CD4-positive, CD25-positive, alpha-beta regulatory T cell (primary cell): ENCODE results near the gene ZSCAN22. TPM values are rescaled to one million over a fixed set of nuclear protein-coding genes. Genes with fewer than 3 reads are reported as not detected.

ENCODE experiments used
- ATAC-seq, 2 donors: fragments of 150-1000 bp; cut with Tn5 transposase; one replicate each; pipeline ENCODE4 v1.10.0; 2021; ENCODE audit warnings: low read depth in 2 of 2, moderate number of reproducible peaks in 2 of 2, moderate library complexity in 1 of 2
- DNase-seq, 3 donors: peaks; one replicate each; pipeline versions ENCODE4 v3.0.0 to v3.0.0-alpha.2; 2012 to 2022; ENCODE audit warnings: mixed read lengths in 1 of 3
- H3K27ac ChIP-seq: one replicate; pipeline ENCODE4 v1.7.0; 2013; ENCODE audit warnings: mild to moderate bottlenecking, low read length; ENCODE audit not compliant: insufficient read depth, poor library complexity, severe bottlenecking
- H3K27me3 ChIP-seq: one replicate; pipeline ENCODE4 v1.7.0; 2013; ENCODE audit warnings: low read length; ENCODE audit not compliant: control insufficient read depth, insufficient read depth
- H3K36me3 ChIP-seq: one replicate; pipeline ENCODE4 v1.7.0; 2013; ENCODE audit warnings: mild to moderate bottlenecking, low read length, moderate library complexity; ENCODE audit not compliant: control insufficient read depth, insufficient read depth
- H3K4me1 ChIP-seq: 2 replicates; pipeline ENCODE4 v1.7.0; 2013; ENCODE audit warnings: mild to moderate bottlenecking, low read length; ENCODE audit not compliant: insufficient read depth, control insufficient read depth, poor library complexity, severe bottlenecking
- H3K4me3 ChIP-seq: one replicate; pipeline ENCODE4 v1.7.0; 2013; ENCODE audit warnings: low read depth, mild to moderate bottlenecking, low read length, moderate library complexity
- H3K9me3 ChIP-seq, 2 experiments: 1 replicate in 1 of 2; 2 replicates in 1 of 2; pipeline ENCODE4 v1.7.0; 2013; ENCODE audit warnings: low read length in 2 of 2, mild to moderate bottlenecking in 1 of 2, moderate library complexity in 1 of 2; ENCODE audit not compliant: control insufficient read depth in 2 of 2
- H3K27ac Mint-ChIP-seq, 3 donors: one replicate each; pipeline ENCODE4 v1.8.0; 2020 to 2022; ENCODE audit warnings: mild to moderate bottlenecking in 3 of 3, mixed read lengths in 3 of 3, moderate library complexity in 2 of 3
- H3K27me3 Mint-ChIP-seq: one replicate; pipeline ENCODE4 v1.8.0; 2022; ENCODE audit warnings: mild to moderate bottlenecking, mixed read lengths
- H3K36me3 Mint-ChIP-seq: one replicate; pipeline ENCODE4 v1.8.0; 2020; ENCODE audit warnings: mixed read lengths
- H3K4me1 Mint-ChIP-seq, 4 donors: one replicate each; pipeline ENCODE4 v1.8.0; 2020 to 2022; ENCODE audit warnings: mixed read lengths in 4 of 4, mild to moderate bottlenecking in 1 of 4
- H3K4me3 Mint-ChIP-seq, 4 donors: one replicate each; pipeline ENCODE4 v1.8.0; 2020 to 2022; ENCODE audit warnings: mild to moderate bottlenecking in 4 of 4, mixed read lengths in 4 of 4, moderate library complexity in 3 of 4
- H3K9me3 Mint-ChIP-seq, 7 donors: one replicate each; pipeline ENCODE4 v1.8.0; 2020 to 2022; ENCODE audit warnings: mixed read lengths in 7 of 7, mild to moderate bottlenecking in 3 of 7, moderate library complexity in 2 of 7
- polyA plus RNA-seq, 4 donors: library from polyadenylated mRNA; unstranded; fragments of 300-500 nt; fragmentation: Illumina TruSeq; gene quantifications; one replicate each; pipeline ENCODE4 v1.2.3, GENCODE V29; 2021
- total RNA-seq: library from RNA; stranded (reverse); gene quantifications from one replicate; pipeline ENCODE4 v1.2.3, GENCODE V29; 2022

The ZSCAN22 gene
- total RNA-seq (2.1 TPM), polyA plus RNA-seq (1 to 10 TPM in 2 of 4 donors, under 1 TPM in 2; 0.31 to 2.6 (median 1.3) TPM)

- peaks cover 0 to 7% (median 2%) of the 10 kb centered on the region in 4 donors for H3K4me1 Mint-ChIP-seq
- no peak within 1 kb of the TSS for H3K4me3 Mint-ChIP-seq
- Histone ChIP-seq H3K27me3 (no peaks in the 10 kb centered on the region), H3K4me3 (peak within 1 kb of the TSS; percentile 81), H3K4me1 (peaks cover 22% of the 10 kb centered on the region), H3K27ac (peak within 1 kb of the TSS; percentile 64), H3K9me3 (no peaks in the 10 kb centered on the region), H3K36me3 (no peaks in the 10 kb centered on the region)
- no peaks in the 10 kb centered on the region for H3K9me3 Mint-ChIP-seq
- DNase-seq (peak; percentile 83 to 94 (median 83)), ATAC-seq (peak; percentile 95)
- H3K36me3 Mint-ChIP-seq, result peaks cover 4% of the 10 kb centered on the region
- no peak within 1 kb of the TSS for H3K27ac Mint-ChIP-seq
- H3K27me3 Mint-ChIP-seq, result no peaks in the 10 kb centered on the region
Observed at GRCh38 chr19:58326914-58327726, at the start of gene ZSCAN22. Gene ZSCAN22, plus strand, starts transcription at chr19:58326994. Its CDS starts 7,809 bp downstream, at chr19:58334803.

GRCh38 chr19:58277197-58277596 is 49.6 kb upstream of the ZSCAN22 start:
- Histone ChIP-seq H3K36me3 (peaks cover 21% of the 10 kb centered on the region), H3K4me1 (peaks cover 20% of the 10 kb centered on the region), H3K4me3 (no peak overlapping the region), H3K9me3 (peaks cover 27 to 36% of the 10 kb centered on the region in 2 experiments), H3K27ac (no peak overlapping the region), H3K27me3 (no peaks in the 10 kb centered on the region)
- ATAC-seq (no peak), DNase-seq (no peak)
- Mint-ChIP-seq H3K4me3 (peak overlapping the region; percentile 69 to 99 (median 86)), H3K4me1 (peaks cover 15 to 60% (median 28%) of the 10 kb centered on the region in 4 donors), H3K27me3 (no peaks in the 10 kb centered on the region), H3K27ac (no peak overlapping the region), H3K36me3 (peaks cover 29% of the 10 kb centered on the region), H3K9me3 (peaks cover 0 to 24% (median 12%) of the 10 kb centered on the region in 7 donors)

- H3K36me3 ChIP-seq, result peaks cover 21% of the 10 kb centered on the region
- H3K27me3 ChIP-seq, result no peaks in the 10 kb centered on the region
- ATAC-seq (no peak), DNase-seq (no peak)
- H3K4me1 ChIP-seq, result peaks cover 20% of the 10 kb centered on the region
- H3K27ac ChIP-seq, result peak overlapping the region; percentile 70
- H3K36me3 Mint-ChIP-seq, result peaks cover 31% of the 10 kb centered on the region
- H3K27ac Mint-ChIP-seq, result peak overlapping the region; percentile 95 to 99 (median 95)
- peak overlapping the region; percentile 90 for H3K4me3 ChIP-seq
- H3K9me3 ChIP-seq, result peaks cover 24 to 30% of the 10 kb centered on the region in 2 experiments
- no peaks in the 10 kb centered on the region for H3K27me3 Mint-ChIP-seq
- peaks cover 0 to 25% (median 12%) of the 10 kb centered on the region in 7 donors for H3K9me3 Mint-ChIP-seq
- peak overlapping the region; percentile 89 to 99 (median 96) for H3K4me3 Mint-ChIP-seq
- peaks cover 15 to 62% (median 29%) of the 10 kb centered on the region in 4 donors for H3K4me1 Mint-ChIP-seq
Observed at GRCh38 chr19:58277748-58278540, 48.9 kb upstream of the ZSCAN22 start.

GRCh38 chr19:58278541-58279041 is 48.2 kb upstream of the ZSCAN22 start, which contains the start of gene ZNF8:
Gene ZNF8, plus strand, starts transcription at chr19:58278955. Its CDS starts 127 bp downstream, at chr19:58279082.
- H3K27me3 Mint-ChIP-seq, result no peaks in the 10 kb centered on the region
- DNase-seq (peak; percentile 92 to 98 (median 93)), ATAC-seq (peak; percentile 98 to 99)
- peaks cover 0 to 25% (median 12%) of the 10 kb centered on the region in 7 donors for H3K9me3 Mint-ChIP-seq
- peak within 1 kb of the TSS; percentile 90 for H3K4me3 ChIP-seq
- peaks cover 24% of the 10 kb centered on the region in 2 experiments for H3K9me3 ChIP-seq
- H3K4me1 ChIP-seq, result peaks cover 20% of the 10 kb centered on the region
- H3K4me1 Mint-ChIP-seq, result peaks cover 19 to 62% (median 29%) of the 10 kb centered on the region in 4 donors
- peak within 1 kb of the TSS; percentile 70 for H3K27ac ChIP-seq
- H3K36me3 ChIP-seq, result peaks cover 21% of the 10 kb centered on the region
- peak within 1 kb of the TSS; percentile 89 to 99 (median 96) for H3K4me3 Mint-ChIP-seq
- peaks cover 31% of the 10 kb centered on the region for H3K36me3 Mint-ChIP-seq
- no peaks in the 10 kb centered on the region for H3K27me3 ChIP-seq
- peak within 1 kb of the TSS; percentile 95 to 99 (median 95) for H3K27ac Mint-ChIP-seq

GRCh38 chr19:58279042-58279924 is 47.5 kb upstream of the ZSCAN22 start:
- Histone ChIP-seq H3K36me3 (peaks cover 18% of the 10 kb centered on the region), H3K27ac (peak overlapping the region; percentile 70), H3K4me1 (peaks cover 20% of the 10 kb centered on the region), H3K27me3 (no peaks in the 10 kb centered on the region), H3K4me3 (peak overlapping the region; percentile 61), H3K9me3 (peaks cover 18 to 21% of the 10 kb centered on the region in 2 experiments)
- H3K27ac Mint-ChIP-seq, result peak overlapping the region; percentile 95 to 99 (median 95)
- DNase-seq (peak in 2 of 3 donors; percentile 24 to 32), ATAC-seq (no peak)
- H3K36me3 Mint-ChIP-seq, result peaks cover 28% of the 10 kb centered on the region
- peaks cover 19 to 62% (median 29%) of the 10 kb centered on the region in 4 donors for H3K4me1 Mint-ChIP-seq
- H3K4me3 Mint-ChIP-seq, result peak overlapping the region; percentile 89 to 99 (median 96)
- no peaks in the 10 kb centered on the region for H3K27me3 Mint-ChIP-seq
- H3K9me3 Mint-ChIP-seq, result peaks cover 0 to 22% (median 9%) of the 10 kb centered on the region in 7 donors

GRCh38 chr19:58279925-58280316 is 46.9 kb upstream of the ZSCAN22 start:
- Histone ChIP-seq H3K9me3 (peaks cover 11 to 15% of the 10 kb centered on the region in 2 experiments), H3K36me3 (peaks cover 14% of the 10 kb centered on the region), H3K27me3 (no peaks in the 10 kb centered on the region), H3K4me3 (peak overlapping the region; percentile 61), H3K4me1 (peaks cover 20% of the 10 kb centered on the region), H3K27ac (peak overlapping the region; percentile 70)
- peaks cover 19 to 58% (median 29%) of the 10 kb centered on the region in 4 donors for H3K4me1 Mint-ChIP-seq
- no peaks in the 10 kb centered on the region for H3K27me3 Mint-ChIP-seq
- H3K27ac Mint-ChIP-seq, result peak overlapping the region; percentile 93 to 95 (median 95)
- H3K4me3 Mint-ChIP-seq, result peak overlapping the region; percentile 89 to 99 (median 96)
- DNase-seq, result no peak
- ATAC-seq, result no peak
- peaks cover 22% of the 10 kb centered on the region for H3K36me3 Mint-ChIP-seq
- peaks cover 0 to 20% (median 4%) of the 10 kb centered on the region in 7 donors for H3K9me3 Mint-ChIP-seq
